GM23248 (cell line): Measurements from ENCODE around the gene STIM2. TPM values are rescaled to one million over a fixed set of nuclear protein-coding genes. Genes with fewer than 3 reads are reported as not detected.

ENCODE experiments used
- DNase-seq: peaks from one replicate; pipeline ENCODE4 v3.0.0-alpha.2; 2015
- H2AFZ ChIP-seq: fragments of 200-600 bp; sonication (generic); 2 replicates; pipeline ENCODE4 v1.6.1; 2016; ENCODE audit warnings: antibody characterized with exemption
- H3F3A ChIP-seq: fragments of 200-600 bp; sonication (generic); 2 replicates; pipeline ENCODE4 v1.6.1; 2016; ENCODE audit warnings: mild to moderate bottlenecking, antibody characterized with exemption, mixed run types; ENCODE audit not compliant: insufficient read depth
- H3K27ac ChIP-seq: fragments of 200-600 bp; sonication (generic); 2 replicates; pipeline ENCODE4 v1.5.1; 2016; ENCODE audit warnings: mild to moderate bottlenecking
- H3K27me3 ChIP-seq: fragments of 200-600 bp; sonication (generic); replicated peaks from 2 replicates; pipeline ENCODE4 v1.6.1; 2016; ENCODE audit warnings: mild to moderate bottlenecking; ENCODE audit not compliant: insufficient read depth
- H3K36me3 ChIP-seq: fragments of 200-600 bp; sonication (generic); 2 replicates; pipeline ENCODE4 v1.6.1; 2016; ENCODE audit warnings: low read depth, mild to moderate bottlenecking
- H3K4me1 ChIP-seq: fragments of 200-600 bp; sonication (generic); 2 replicates; pipeline ENCODE4 v1.6.1; 2016; ENCODE audit warnings: mild to moderate bottlenecking; ENCODE audit not compliant: insufficient read depth
- H3K4me2 ChIP-seq: fragments of 200-600 bp; sonication (generic); one replicate; pipeline ENCODE4 v1.6.1; 2016; ENCODE audit warnings: mild to moderate bottlenecking; ENCODE audit not compliant: unreplicated experiment
- H3K4me3 ChIP-seq: fragments of 200-600 bp; sonication (generic); 2 replicates; pipeline ENCODE4 v1.5.1; 2016; ENCODE audit warnings: mild to moderate bottlenecking
- H3K79me2 ChIP-seq: fragments of 200-600 bp; sonication (generic); 2 replicates; pipeline ENCODE4 v1.6.1; 2016; ENCODE audit warnings: mild to moderate bottlenecking; ENCODE audit not compliant: insufficient read depth
- H3K9ac ChIP-seq: fragments of 200-600 bp; sonication (generic); 2 replicates; pipeline ENCODE4 v1.6.1; 2016; ENCODE audit warnings: mild to moderate bottlenecking
- H3K9me2 ChIP-seq: fragments of 200-600 bp; sonication (generic); 2 replicates; pipeline ENCODE4 v1.6.1; 2016; ENCODE audit warnings: mixed run types, mild to moderate bottlenecking, moderate library complexity; ENCODE audit not compliant: insufficient read depth
- H3K9me3 ChIP-seq: fragments of 200-600 bp; sonication (generic); one replicate; pipeline ENCODE4 v1.6.1; 2017; ENCODE audit warnings: low read depth
- H4K20me1 ChIP-seq: fragments of 200-600 bp; sonication (generic); 2 replicates; pipeline ENCODE4 v1.6.0; 2016; ENCODE audit not compliant: insufficient read depth
- EZH2 ChIP-seq: fragments of 200-600 bp; sonication (generic); IDR thresholded peaks from 2 replicates; pipeline ENCODE4 v1.6.1; 2018; ENCODE audit warnings: antibody characterized with exemption, mild to moderate bottlenecking; ENCODE audit not compliant: insufficient read depth, poor library complexity, severe bottlenecking
- EZH2phosphoT487 ChIP-seq: fragments of 200-600 bp; sonication (generic); IDR thresholded peaks from 2 replicates; pipeline ENCODE4 v1.6.1; 2018; ENCODE audit warnings: antibody characterized with exemption, moderate library complexity, mild to moderate bottlenecking, low read depth; ENCODE audit not compliant: insufficient read depth
- WGBS, 2 experiments: methylation state at CpG; one replicate each; pipeline ENCODE4 v1.1.6; 2015 to 2017; ENCODE audit warnings: low lambda C conversion rate in 2 of 2, low coverage in 1 of 2; ENCODE audit errors: missing lambda C conversion rate in 2 of 2; 5-methylcytosine and 5-hydroxymethylcytosine counted together
- in situ Hi-C: fragments of 300-500 bp; cut with MboI; formaldehyde crosslinking; loops from 2 replicates; pipeline ENCODE4 v1.15.0; 2020
- polyA plus RNA-seq: library from polyadenylated mRNA; unstranded; fragments of >200 nt; fragmentation: Nextera tagmentation; extraction: Ambion mirVana; gene quantifications from 2 replicates; pipeline ENCODE4 v1.2.1, GENCODE V29; 2016
- total RNA-seq: library from RNA; depleted of rRNA; stranded (reverse); fragments of >200 nt; shearing (Covaris generic); gene quantifications from 2 replicates; pipeline ENCODE4 v1.2.3, GENCODE V29; 2014

STIM2 gene
- total and polyA plus RNA-seq, 2 experiments from 2014 or later: 10.8 to 13.8 TPM

GRCh38 chr4:27003642-27004113 lies 143.0 kb downstream of the STIM2 start:
- Histone ChIP-seq H3K4me3 (no peak overlapping the region), H3K27me3 (no peaks in the 10 kb centered on the region), H3K9ac (no peak overlapping the region), H3K36me3 (no peaks in the 10 kb centered on the region), H4K20me1 (no peaks in the 10 kb centered on the region), H3K4me2 (peak overlapping the region; percentile 51), H3F3A (peaks cover 53% of the 10 kb centered on the region), H3K27ac (no peak overlapping the region), H3K4me1 (peaks cover 58% of the 10 kb centered on the region), H3K9me3 (no peaks in the 10 kb centered on the region), H2AFZ (no peak overlapping the region), H3K79me2 (no peaks in the 10 kb centered on the region), H3K9me2 (no peaks in the 10 kb centered on the region)
- 40 to 48% methylated on average over 5 of the region's 5 CpGs for WGBS, 2 experiments
- in situ Hi-C loops: loop anchor here (10.0 to 25.0 kb wide), 3 partner anchors 139 to 541 kb away; partner anchors contain the start of gene STIM2
- TF ChIP-seq EZH2phosphoT487 (no peak), EZH2 (no peak)
- DNase-seq: peak; percentile 58

GRCh38 chr4:27005501-27005900 lies 144.9 kb downstream of the STIM2 start:
- no peaks in the 10 kb centered on the region for H3K9me3 ChIP-seq
- no peaks in the 10 kb centered on the region for H4K20me1 ChIP-seq
- peak overlapping the region; percentile 56 for H3K4me3 ChIP-seq
- peak overlapping the region; percentile 81 for H3K4me2 ChIP-seq
- H3K27ac ChIP-seq: peak overlapping the region; percentile 73
- in situ Hi-C loops: loop anchor here (10.0 to 25.0 kb wide), 3 partner anchors 141 to 543 kb away; partner anchors contain the start of gene STIM2
- H3F3A ChIP-seq: peaks cover 58% of the 10 kb centered on the region
- no peaks in the 10 kb centered on the region for H3K27me3 ChIP-seq
- no peak overlapping the region for H2AFZ ChIP-seq
- peak; percentile 90 for DNase-seq
- TF ChIP-seq EZH2phosphoT487 (no peak), EZH2 (no peak)
- H3K9ac ChIP-seq: peak overlapping the region; percentile 41
- H3K36me3 ChIP-seq: no peaks in the 10 kb centered on the region
- no peaks in the 10 kb centered on the region for H3K79me2 ChIP-seq
- no peaks in the 10 kb centered on the region for H3K9me2 ChIP-seq
- H3K4me1 ChIP-seq: peaks cover 74% of the 10 kb centered on the region

- Histone ChIP-seq H2AFZ (peak overlapping the region; percentile 46; the same call in 1 of the 2 replicates), H3K9me2 (no peaks in the 10 kb centered on the region), H3K9me3 (no peaks in the 10 kb centered on the region), H3K27ac (peak overlapping the region; percentile 73), H3K4me1 (peaks cover 74% of the 10 kb centered on the region), H3K4me3 (peak overlapping the region; percentile 56), H3F3A (peaks cover 58% of the 10 kb centered on the region), H3K79me2 (no peaks in the 10 kb centered on the region), H3K9ac (peak overlapping the region; percentile 41), H3K36me3 (no peaks in the 10 kb centered on the region), H3K27me3 (no peaks in the 10 kb centered on the region), H3K4me2 (peak overlapping the region; percentile 81), H4K20me1 (no peaks in the 10 kb centered on the region)
- 11 to 17% methylated on average over 10 of the region's 10 CpGs for WGBS, 2 experiments
- DNase-seq: peak; percentile 46
- in situ Hi-C loops: loop anchor here (10.0 to 25.0 kb wide), 3 partner anchors 141 to 544 kb away; partner anchors contain the start of gene STIM2
- TF ChIP-seq EZH2phosphoT487 (no peak), EZH2 (no peak)
Observed at GRCh38 chr4:27005905-27006590, 145.4 kb downstream of the STIM2 start.

- in situ Hi-C loops: loop anchor here (10.0 to 25.0 kb wide), 3 partner anchors 142 to 544 kb away; partner anchors contain the start of gene STIM2
- Histone ChIP-seq H3K4me3 (peak overlapping the region; percentile 56), H3K79me2 (no peaks in the 10 kb centered on the region), H3K9me3 (no peaks in the 10 kb centered on the region), H3K36me3 (no peaks in the 10 kb centered on the region), H3F3A (peaks cover 58% of the 10 kb centered on the region), H3K4me2 (peak overlapping the region; percentile 81), H3K9ac (peak overlapping the region; percentile 41; the same call in 1 of the 2 replicates), H3K9me2 (no peaks in the 10 kb centered on the region), H2AFZ (peak overlapping the region; percentile 46; the same call in 1 of the 2 replicates), H3K27ac (peak overlapping the region; percentile 73), H3K27me3 (no peaks in the 10 kb centered on the region), H4K20me1 (no peaks in the 10 kb centered on the region), H3K4me1 (peaks cover 74% of the 10 kb centered on the region)
- TF ChIP-seq EZH2 (no peak), EZH2phosphoT487 (no peak)
- no peak for DNase-seq
- WGBS, 2 experiments: 0 to 2% methylated on average over 2 of the region's 2 CpGs
Observed at GRCh38 chr4:27006646-27007045, 146.0 kb downstream of the STIM2 start.
